ENCODE measurements around the gene GNS. TPM values are rescaled to one million over a fixed set of nuclear protein-coding genes. Genes with fewer than 3 reads are reported as not detected.

The GNS gene
- total and polyA plus RNA-seq, 2 of the 4 experiments (the other 2 are of a cell fraction): 60.4 to 80.7 TPM

- H3K27ac ChIP-seq (ENCODE audit: insufficient read depth, low read length): no peak overlapping the region
- H2BK20ac ChIP-seq (ENCODE audit: low read depth, low read length): no peak overlapping the region
- ATAC-seq (ENCODE audit: low read depth) (no peak), DNase-seq (no peak)
- H3K23ac ChIP-seq (ENCODE audit: low read depth, low read length): no peak overlapping the region
- no peak overlapping the region for H3K14ac ChIP-seq (replicated peaks; ENCODE audit: low read depth, low read length)
- no CpG with 5 or more reads among the region's 5 CpGs for WGBS, 2 experiments (ENCODE audit: extremely low coverage in 2 of 2, insufficient read length in 1 of 2)
- no peak overlapping the region for H2BK120ac ChIP-seq (ENCODE audit: low read depth, low read length)
- H2AK9ac ChIP-seq (replicated peaks; ENCODE audit: low read depth, low read length, poor library complexity): no peak overlapping the region
- no peak overlapping the region for H3K18ac ChIP-seq (ENCODE audit: low read depth, low read length)
- ChIA-PET CTCF (interaction anchor here (0.6 kb wide), 2 partner anchors 9 to 900 kb away, joined by 3 to 4 read pairs; no protein-coding TSS in a partner anchor), POLR2A (ENCODE audit: unreplicated experiment) (no interaction called here)
- no peak overlapping the region for H2AFZ ChIP-seq (replicated peaks; ENCODE audit: low read length, poor library complexity)
- no peak overlapping the region for H4K91ac ChIP-seq (ENCODE audit: insufficient read depth, low read depth, low read length)
- intact Hi-C loops (cut with micrococcal nuclease) (no loop called here), in situ Hi-C loops (cut with MboI; ENCODE audit: low sequenced_read_pairs) (loop anchor here (5.0 kb wide), 1 partner anchor 154 kb away; no protein-coding TSS in a partner anchor), dilution Hi-C loops (cut with HindIII; ENCODE audit: low sequenced_read_pairs, unreplicated experiment) (no loop called here)
- peaks cover 4% of the 10 kb centered on the region; the same call in 1 of the 2 replicates for H3K9me1 ChIP-seq (ENCODE audit: insufficient read depth, low read length)
- peaks cover 0 to 10% of the 10 kb centered on the region in 2 experiments; a peak in 2 of 4 replicates for H3K79me1 ChIP-seq (ENCODE audit: low read depth in 1 of 2, low read length in 2 of 2)
- no TSS peak for BruUV-seq (replicated peaks)
- H3K9ac ChIP-seq (ENCODE audit: low read depth, low read length): no peak overlapping the region
- peaks cover 3% of the 10 kb centered on the region; the same call in 1 of the 2 replicates for H4K20me1 ChIP-seq (ENCODE audit: insufficient read depth, low read length)
- no peaks in the 10 kb centered on the region for H3K4me1 ChIP-seq (ENCODE audit: control insufficient read depth, insufficient read depth, low read length)
- no peak overlapping the region for H3K4me3 ChIP-seq (ENCODE audit: insufficient read depth, low read depth, low read length)
- no peak overlapping the region for H3K56ac ChIP-seq (ENCODE audit: extremely low read depth, insufficient read depth, low read length)
- H2BK15ac ChIP-seq (ENCODE audit: low read depth, low read length): no peak overlapping the region
- no peak overlapping the region for H3K4me2 ChIP-seq (ENCODE audit: low read depth, low read length)
- no peak overlapping the region for H4K8ac ChIP-seq (ENCODE audit: low read depth in 2 of 2, low read length in 2 of 2)
- no peaks in the 10 kb centered on the region for H3K27me3 ChIP-seq (ENCODE audit: control insufficient read depth, insufficient read depth, low read length)
- no peak overlapping the region for H2BK5ac ChIP-seq (ENCODE audit: low read depth, low read length, poor library complexity, severe bottlenecking)
- H3K36me3 ChIP-seq (ENCODE audit: control insufficient read depth, insufficient read depth, low read length): no peaks in the 10 kb centered on the region
- no peak for TF ChIP-seq SMC3 (IDR thresholded peaks at IDR 0.05; ENCODE audit: low read depth, low read length)
- TF ChIP-seq ELK1 (IDR thresholded peaks at IDR 0.05; ENCODE audit: borderline replicate concordance, low read depth, low read length): no peak
- no peak for TF ChIP-seq BHLHE40 (IDR thresholded peaks at IDR 0.05; ENCODE audit: low read depth, low read length)
- no peak for TF ChIP-seq CHD1 (IDR thresholded peaks at IDR 0.05; ENCODE audit: low read depth, low read length)
- TF ChIP-seq CEBPB (IDR thresholded peaks at IDR 0.05; ENCODE audit: low read depth, low read length): no peak
- TF ChIP-seq RFX5 (IDR thresholded peaks at IDR 0.05; ENCODE audit: low read depth, low read length): no peak
- no peak for TF ChIP-seq POLR2A (IDR thresholded peaks at IDR 0.05; ENCODE audit: low read depth, low read length)
- TF ChIP-seq RAD21 (IDR thresholded peaks at IDR 0.05; ENCODE audit: low read length): no peak
- no peak for TF ChIP-seq FOS (IDR thresholded peaks at IDR 0.05; ENCODE audit: low read depth, low read length)
- TF ChIP-seq RCOR1 (IDR thresholded peaks at IDR 0.05; ENCODE audit: insufficient replicate concordance, low read length): no peak
- TF ChIP-seq CTCF (conservative IDR thresholded peaks at IDR 0.05; ENCODE audit: low read depth, low read length): no peak
- TF ChIP-seq MXI1 (IDR thresholded peaks at IDR 0.05; ENCODE audit: borderline replicate concordance, low read depth, low read length): no peak
- no peak overlapping the region for H3K4ac ChIP-seq (ENCODE audit: low read depth, low read length)
- H4K5ac ChIP-seq (ENCODE audit: low read depth, low read length): no peak overlapping the region
- no peak overlapping the region for H2AK5ac ChIP-seq (ENCODE audit: low read depth, low read length)
- H3K9me3 ChIP-seq (ENCODE audit: control insufficient read depth, insufficient read depth, low read length): no peaks in the 10 kb centered on the region
These were observed 57.9 kb downstream of the GNS start for GRCh38 chr12:64701283-64701682.

Data from IMR-90 (cell line).